Gastroesophageal sphincter (tissue), 4 donors: ENCODE results near the gene BMP5. TPM values are rescaled to one million over a fixed set of nuclear protein-coding genes. Genes with fewer than 3 reads are reported as not detected.

Experiments used
- ATAC-seq: fragments of 150-250 bp; one replicate; pipeline ENCODE4 v1.9.1; 2016; ENCODE audit warnings: mild to moderate bottlenecking, moderate library complexity
- H3K27ac ChIP-seq, 4 donors: fragments of 200-600 bp; sonication (generic) in 3 of 4; 1 replicate in 3 of 4; 2 replicates in 1 of 4; pipeline ENCODE4 v1.5.1; 2016 to 2019
- H3K27me3 ChIP-seq: fragments of 200-600 bp; sonication (generic); one replicate; pipeline ENCODE4 v1.5.1; 2019
- H3K36me3 ChIP-seq, 2 donors: fragments of 200-600 bp; sonication (generic); one replicate each; pipeline ENCODE4 v1.5.1; 2019; ENCODE audit warnings: control low read depth in 1 of 2
- H3K4me1 ChIP-seq, 3 donors: fragments of 200-600 bp; sonication (generic); 1 replicate in 2 of 3; 2 replicates in 1 of 3; pipeline ENCODE4 v1.5.1; 2016 to 2019; ENCODE audit warnings: control low read depth in 2 of 3
- H3K4me3 ChIP-seq, 2 donors: fragments of 200-600 bp; sonication (generic); one replicate each; pipeline ENCODE4 v1.5.1; 2019; ENCODE audit warnings: mild to moderate bottlenecking in 1 of 2, moderate library complexity in 1 of 2
- H3K9me3 ChIP-seq, 3 donors: fragments of 200-600 bp; sonication (generic); one replicate each; pipeline ENCODE4 v1.5.1; 2017 to 2019; ENCODE audit warnings: control low read depth in 2 of 3
- EP300 ChIP-seq: sonication (generic); formaldehyde crosslinking; IDR thresholded peaks from one replicate; pipeline ENCODE4 v1.6.1; 2017; ENCODE audit warnings: antibody characterized with exemption, mild to moderate bottlenecking
- POLR2A ChIP-seq, 2 donors: fragments of 450-650 bp; IDR thresholded peaks; one replicate each; pipeline ENCODE4 v1.6.1; 2017; ENCODE audit warnings: antibody characterized with exemption in 2 of 2, mild to moderate bottlenecking in 2 of 2, moderate library complexity in 1 of 2
- POLR2AphosphoS5 ChIP-seq: sonication (generic); formaldehyde crosslinking; IDR thresholded peaks from one replicate; pipeline ENCODE4 v1.6.1; 2017; ENCODE audit warnings: antibody characterized with exemption
- WGBS, 2 donors: methylation state at CpG; one replicate each; pipeline ENCODE4 v1.1.5; 2018; ENCODE audit warnings: low coverage in 1 of 2; 5-methylcytosine and 5-hydroxymethylcytosine counted together
- total RNA-seq, 4 donors: library from RNA; depleted of rRNA; stranded (reverse); fragments of >200 nt; gene quantifications; one replicate each; pipeline ENCODE4 v1.1.0, GENCODE V29; 2016
- TF ChIP-seq, protein P1 (sequence below), 4 experiments: fragments of 200-600 bp in 2 of 4; fragments of 450-650 bp in 2 of 4; sonication (generic) in 1 of 4; IDR thresholded peaks; one replicate each; pipeline ENCODE4 v1.5.1; 2017 to 2019; ENCODE audit warnings: antibody characterized with exemption in 4 of 4, mild to moderate bottlenecking in 2 of 4, moderate library complexity in 2 of 4

Gene BMP5
- total RNA-seq, 4 donors from 2014 or later, result 0.40 to 2.6 (median 0.89) TPM

DNA sequence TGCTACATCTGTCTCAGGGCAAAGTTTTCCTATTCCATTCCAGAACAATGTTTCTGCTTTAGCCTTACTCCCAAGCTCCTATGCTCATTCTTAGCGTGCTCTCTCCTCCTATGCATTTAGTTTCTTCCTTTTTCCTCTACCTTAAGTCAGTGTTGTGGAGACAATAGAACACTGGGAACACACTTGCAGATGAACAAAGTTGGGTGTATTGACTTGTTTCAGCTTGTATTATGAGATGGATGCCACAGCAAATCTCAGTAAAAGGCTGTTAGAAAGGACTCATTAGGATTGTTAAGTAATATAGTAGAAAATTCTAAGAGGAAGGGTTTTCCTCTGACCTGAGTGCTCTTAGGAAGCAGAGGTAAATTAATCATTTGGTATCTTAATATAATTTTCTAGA is 48.4 kb downstream of the BMP5 start:
- peaks cover 0 to 9% (median 5%) of the 10 kb centered on the region in 3 donors for H3K4me1 ChIP-seq
- H3K9me3 ChIP-seq, result no peaks in the 10 kb centered on the region
- H3K27me3 ChIP-seq, result no peaks in the 10 kb centered on the region
- no peak for ATAC-seq
- no peaks in the 10 kb centered on the region for H3K36me3 ChIP-seq
- H3K27ac ChIP-seq, result no peak overlapping the region
- H3K4me3 ChIP-seq, result no peak overlapping the region
- 90% methylated on average over 1 of the region's 1 CpG; no CpG with 5 or more reads in 1 of the 2 donors for WGBS, 2 donors
- TF ChIP-seq, protein P1, sequence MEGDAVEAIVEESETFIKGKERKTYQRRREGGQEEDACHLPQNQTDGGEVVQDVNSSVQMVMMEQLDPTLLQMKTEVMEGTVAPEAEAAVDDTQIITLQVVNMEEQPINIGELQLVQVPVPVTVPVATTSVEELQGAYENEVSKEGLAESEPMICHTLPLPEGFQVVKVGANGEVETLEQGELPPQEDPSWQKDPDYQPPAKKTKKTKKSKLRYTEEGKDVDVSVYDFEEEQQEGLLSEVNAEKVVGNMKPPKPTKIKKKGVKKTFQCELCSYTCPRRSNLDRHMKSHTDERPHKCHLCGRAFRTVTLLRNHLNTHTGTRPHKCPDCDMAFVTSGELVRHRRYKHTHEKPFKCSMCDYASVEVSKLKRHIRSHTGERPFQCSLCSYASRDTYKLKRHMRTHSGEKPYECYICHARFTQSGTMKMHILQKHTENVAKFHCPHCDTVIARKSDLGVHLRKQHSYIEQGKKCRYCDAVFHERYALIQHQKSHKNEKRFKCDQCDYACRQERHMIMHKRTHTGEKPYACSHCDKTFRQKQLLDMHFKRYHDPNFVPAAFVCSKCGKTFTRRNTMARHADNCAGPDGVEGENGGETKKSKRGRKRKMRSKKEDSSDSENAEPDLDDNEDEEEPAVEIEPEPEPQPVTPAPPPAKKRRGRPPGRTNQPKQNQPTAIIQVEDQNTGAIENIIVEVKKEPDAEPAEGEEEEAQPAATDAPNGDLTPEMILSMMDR (IDR thresholded peaks at IDR 0.05), result no peak
- TF ChIP-seq POLR2A (IDR thresholded peaks at IDR 0.05), result no peak
- TF ChIP-seq POLR2AphosphoS5, result no peak
- no peak for TF ChIP-seq EP300

DNA sequence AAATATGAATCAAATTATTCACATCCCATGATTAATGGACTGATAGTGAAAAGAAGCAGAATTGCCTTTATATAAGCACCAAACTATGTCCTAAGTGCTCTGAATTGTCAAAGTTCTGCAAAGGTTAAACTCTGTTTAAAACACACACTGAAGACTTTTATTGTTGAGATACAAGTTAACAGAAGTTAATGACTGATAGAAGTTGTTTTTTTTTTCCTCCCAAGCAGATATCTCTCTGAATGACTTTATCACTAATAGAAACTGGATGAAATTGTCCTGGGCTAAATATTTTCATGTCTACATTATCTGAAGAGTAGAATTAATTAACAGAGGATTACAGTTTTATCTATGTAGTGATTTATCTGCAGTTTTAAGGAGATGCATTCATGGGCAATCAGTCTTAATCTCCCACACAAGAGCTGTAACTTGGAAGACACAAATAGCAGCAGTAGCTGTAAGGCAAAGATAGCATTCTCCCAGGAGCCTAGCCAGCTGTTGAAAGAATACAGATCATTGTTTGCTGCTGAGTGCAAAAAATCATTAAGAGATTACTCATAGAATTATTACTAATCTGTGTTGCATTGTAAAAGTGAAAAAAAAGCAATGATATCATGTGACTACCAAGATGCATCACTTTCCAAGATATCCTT is 49.9 kb downstream of the BMP5 start:
- Histone ChIP-seq H3K36me3 (no peaks in the 10 kb centered on the region), H3K27ac (no peak overlapping the region), H3K27me3 (no peaks in the 10 kb centered on the region), H3K4me1 (peaks cover 0 to 9% (median 5%) of the 10 kb centered on the region in 3 donors), H3K4me3 (no peak overlapping the region), H3K9me3 (no peaks in the 10 kb centered on the region)
- no peak for ATAC-seq
- TF ChIP-seq EP300, result no peak
- no peak for TF ChIP-seq POLR2AphosphoS5
- TF ChIP-seq, protein P1 (IDR thresholded peaks at IDR 0.05), result no peak

DNA sequence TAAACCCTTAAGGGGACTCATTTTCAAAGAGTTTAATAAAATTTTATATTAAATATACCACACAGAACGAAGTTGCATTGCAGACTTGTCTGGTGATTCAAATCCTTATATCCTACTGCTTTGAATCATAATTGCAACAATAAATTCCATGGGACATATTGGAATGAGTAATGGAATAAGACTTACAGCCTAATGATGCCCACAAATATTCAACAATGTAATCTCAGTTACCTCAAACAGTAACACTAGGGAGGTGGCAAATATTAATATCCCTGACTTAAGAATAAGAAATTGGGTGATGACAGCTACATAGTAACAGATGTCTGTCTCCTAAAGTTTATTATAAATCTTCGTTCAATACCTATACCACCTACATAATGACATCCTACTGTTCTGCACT is 52.6 kb downstream of the BMP5 start:
- Histone ChIP-seq H3K9me3 (no peaks in the 10 kb centered on the region), H3K4me3 (no peak overlapping the region), H3K36me3 (no peaks in the 10 kb centered on the region), H3K27ac (no peak overlapping the region), H3K27me3 (no peaks in the 10 kb centered on the region), H3K4me1 (peaks cover 0 to 9% (median 5%) of the 10 kb centered on the region in 3 donors)
- TF ChIP-seq, protein P1 (IDR thresholded peaks at IDR 0.05), result no peak
- 71 to 95% methylated on average over 2 of the region's 2 CpGs for WGBS, 2 donors
- no peak for ATAC-seq

DNA sequence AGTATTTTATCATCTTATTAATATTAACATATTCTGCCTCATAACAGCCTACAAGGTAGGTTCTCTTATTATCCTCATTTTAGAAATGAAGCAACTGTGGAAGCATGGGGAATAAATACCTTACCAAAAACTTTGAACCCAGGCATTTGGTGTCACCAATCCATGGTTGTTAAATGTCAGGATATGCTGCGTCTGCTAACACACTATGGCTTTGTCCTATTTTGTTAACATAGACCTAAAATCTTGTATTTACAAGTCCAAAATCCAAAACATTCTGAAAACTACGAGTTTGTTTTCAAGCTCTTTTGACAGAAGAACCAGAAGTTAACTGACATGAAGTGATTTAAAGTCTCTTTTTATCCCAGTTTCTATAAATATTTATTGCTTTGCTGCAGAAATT is 53.4 kb downstream of the BMP5 start:
- Histone ChIP-seq H3K9me3 (no peaks in the 10 kb centered on the region), H3K27me3 (no peaks in the 10 kb centered on the region), H3K36me3 (no peaks in the 10 kb centered on the region), H3K4me3 (no peak overlapping the region), H3K4me1 (peaks cover 0 to 9% (median 5%) of the 10 kb centered on the region in 3 donors), H3K27ac (no peak overlapping the region)
- 80 to 100% methylated on average over 2 of the region's 2 CpGs for WGBS, 2 donors
- TF ChIP-seq, protein P1 (IDR thresholded peaks at IDR 0.05), result no peak
- ATAC-seq, result no peak

DNA sequence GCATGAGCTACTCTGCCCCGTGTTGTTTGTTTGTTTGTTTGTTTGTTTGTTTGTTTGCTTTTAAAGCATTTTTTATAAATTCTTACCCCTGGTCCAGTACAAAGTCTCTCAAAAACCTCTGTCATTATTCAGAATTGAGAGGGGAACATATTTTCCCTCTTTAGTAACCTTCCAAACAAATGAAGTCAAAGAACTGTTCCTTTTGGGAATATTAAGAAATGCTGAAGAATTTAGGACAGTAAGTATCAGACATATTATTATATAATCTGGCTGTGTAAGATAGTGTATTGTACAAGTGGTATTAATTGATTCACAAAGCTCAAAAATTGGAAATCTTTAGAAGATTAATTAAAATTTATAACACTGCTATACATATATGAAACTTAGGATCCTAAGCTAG is 54.7 kb downstream of the BMP5 start:
- WGBS, 2 donors, result 22 to 46% methylated on average over 1 of the region's 1 CpG
- peak; percentile 43 for ATAC-seq
- Histone ChIP-seq H3K27ac (no peak overlapping the region), H3K36me3 (no peaks in the 10 kb centered on the region), H3K9me3 (no peaks in the 10 kb centered on the region), H3K4me3 (no peak overlapping the region), H3K4me1 (peaks cover 0 to 6% (median 5%) of the 10 kb centered on the region in 3 donors), H3K27me3 (no peaks in the 10 kb centered on the region)
- no peak for TF ChIP-seq POLR2A (IDR thresholded peaks at IDR 0.05)
- TF ChIP-seq EP300, result no peak
- TF ChIP-seq, protein P1 (IDR thresholded peaks at IDR 0.05), result no peak
- TF ChIP-seq POLR2AphosphoS5, result no peak
